Astrocyte (in vitro differentiated cells and primary cell): ENCODE measurements around the gene PPM1F.

ENCODE experiments used
- CTCF ChIP-seq: IDR thresholded peaks from 2 replicates; pipeline ENCODE4 v1.5.1; 2011; ENCODE audit warnings: low read depth, mild to moderate bottlenecking, inconsistent platforms, low read length, moderate library complexity; ENCODE audit not compliant: insufficient read depth
- EZH2 ChIP-seq: IDR thresholded peaks from 2 replicates; pipeline ENCODE4 v1.6.1; 2012; ENCODE audit warnings: mild to moderate bottlenecking, low read length, inconsistent platforms; ENCODE audit not compliant: insufficient read depth

- TF ChIP-seq CTCF = no peak
- TF ChIP-seq EZH2 = no peak
These were observed 17.6 kb upstream of the PPM1F start for GRCh38 chr22:21970037-21970799.
